HepG2 (cell line): Measurements from ENCODE around the gene KCNAB1. TPM values are rescaled to one million over a fixed set of nuclear protein-coding genes. Genes with fewer than 3 reads are reported as not detected.

Source experiments
- ATAC-seq: fragments of 200-7000 bp; cut with Tn5 transposase; 3 replicates; pipeline ENCODE4 v1.9.1; 2020; ENCODE audit warnings: mild to moderate bottlenecking, moderate library complexity
- BruUV-seq: library from RNA; stranded (reverse); fragments of 400-500 nt; replicated peaks from 2 replicates; lab custom pipeline; 2021; lab: Mats Ljungman, UMichigan
- CTCF ChIA-PET: fragments of 300-600 bp; formaldehyde crosslinking; extraction: SDS; loops from one replicate; lab custom pipeline; 2021; ENCODE audit warnings: low total read pairs, inconsistent platforms, low intra/inter-chr PET ratio; lab: Yijun Ruan, JAX
- POLR2A ChIA-PET: fragments of 350-600 bp; sonication (Branson Sonifier 250); formaldehyde crosslinking; loops from one replicate; lab custom pipeline; 2020; ENCODE audit warnings: antibody characterized with exemption, inconsistent platforms; lab: Yijun Ruan, JAX
- DNase-seq: peaks from one replicate; pipeline ENCODE4 v3.0.0-alpha.2; 2015; ENCODE audit warnings: low spot score
- FAIRE-seq: peaks from 3 replicates; lab custom pipeline; 2011; peaks lifted over from hg19 to GRCh38; lab: Jason Lieb, UNC
- H2AFZ ChIP-seq: one replicate; pipeline ENCODE4 v1.6.1; 2011; ENCODE audit warnings: low read length, inconsistent platforms
- H3K27ac ChIP-seq: fragments of 300-600 bp; 3 replicates; pipeline ENCODE4 v1.8.0; 2011; ENCODE audit warnings: mixed run types, mild to moderate bottlenecking, mixed read lengths, low read length, inconsistent platforms; ENCODE audit not compliant: insufficient read depth; ENCODE audit errors: extremely low read length
- H3K27me3 ChIP-seq, 2 experiments: fragments of 200-600 bp in 1 of 2; 2 replicates in 1 of 2; 3 replicates in 1 of 2; pipeline versions ENCODE4 v1.6.0 to v1.8.0; 2011; ENCODE audit warnings: low read length in 2 of 2, mild to moderate bottlenecking in 2 of 2, moderate library complexity in 2 of 2, inconsistent platforms in 1 of 2; ENCODE audit not compliant: insufficient read depth in 2 of 2, control insufficient read depth in 1 of 2
- H3K36me3 ChIP-seq, 2 experiments: fragments of 200-600 bp in 1 of 2; replicated peaks in 1 of 2; 2 replicates in 1 of 2; 3 replicates in 1 of 2; pipeline versions ENCODE4 v1.5.1 to v1.8.0; 2011; ENCODE audit warnings: low read length in 2 of 2, inconsistent platforms in 1 of 2; ENCODE audit not compliant: insufficient read depth in 2 of 2, control insufficient read depth in 1 of 2
- H3K4me1 ChIP-seq: 2 replicates; pipeline ENCODE4 v1.5.1; 2012; ENCODE audit warnings: low read length, inconsistent platforms; ENCODE audit not compliant: insufficient read depth
- H3K4me2 ChIP-seq: 2 replicates; pipeline ENCODE4 v1.6.0; 2011; ENCODE audit warnings: low read depth, low read length, inconsistent platforms
- H3K4me3 ChIP-seq, 3 experiments: fragments of 200-600 bp in 1 of 3; sonication (generic), shearing (Covaris generic) in 1 of 3; replicated peaks in 1 of 3; 2 replicates each; pipeline ENCODE4 v1.5.1; 2011 to 2016; ENCODE audit warnings: low read length in 3 of 3, inconsistent platforms in 2 of 3, low read depth in 2 of 3, mild to moderate bottlenecking in 2 of 3, control low read depth in 1 of 3, mixed read lengths in 1 of 3; ENCODE audit not compliant: insufficient read depth in 1 of 3
- H3K79me2 ChIP-seq: one replicate; pipeline ENCODE4 v1.6.1; 2011; ENCODE audit warnings: low read length, inconsistent platforms; ENCODE audit not compliant: insufficient read depth
- H3K9ac ChIP-seq: 2 replicates; pipeline ENCODE4 v1.6.0; 2011; ENCODE audit warnings: mild to moderate bottlenecking, low read depth, low read length, inconsistent platforms; ENCODE audit not compliant: insufficient read depth
- H3K9me3 ChIP-seq: 2 replicates; pipeline ENCODE4 v1.5.1; 2012; ENCODE audit warnings: mild to moderate bottlenecking, low read length
- H4K20me1 ChIP-seq: 2 replicates; pipeline ENCODE4 v1.6.0; 2011; ENCODE audit warnings: inconsistent platforms, mild to moderate bottlenecking, low read length, moderate library complexity; ENCODE audit not compliant: insufficient read depth
- EEA1 ChIP-seq: sonication (generic); formaldehyde crosslinking; IDR thresholded peaks from 2 replicates; pipeline ENCODE4 v1.5.1; 2020; ENCODE audit warnings: mild to moderate bottlenecking, missing genetic modification reagents, borderline replicate concordance
- PBX3 ChIP-seq: sonication (generic); formaldehyde crosslinking; IDR thresholded peaks from 2 replicates; pipeline ENCODE4 v1.8.1; 2023; ENCODE audit warnings: missing genetic modification reagents, inconsistent platforms, borderline replicate concordance
- TBL1XR1 ChIP-seq: fragments of 150-350 bp; IDR thresholded peaks from 2 replicates; pipeline ENCODE4 v1.6.1; 2014; ENCODE audit warnings: borderline replicate concordance, low read length; ENCODE audit not compliant: partially characterized antibody
- THAP11 ChIP-seq: IDR thresholded peaks from 2 replicates; pipeline ENCODE4 v1.6.1; 2016; ENCODE audit warnings: missing biosample characterization, missing genetic modification reagents
- THRA ChIP-seq: sonication (generic); formaldehyde crosslinking; IDR thresholded peaks from 2 replicates; pipeline ENCODE4 v1.4.0; 2020; ENCODE audit warnings: missing genetic modification reagents, borderline replicate concordance
- ZNF318 ChIP-seq: sonication (generic); formaldehyde crosslinking; IDR thresholded peaks from 2 replicates; pipeline ENCODE4 v1.4.0; 2020; ENCODE audit warnings: mild to moderate bottlenecking, missing genetic modification reagents
- WGBS: methylation state at CpG from one replicate; pipeline ENCODE4 v1.1.6; 2017; ENCODE audit warnings: low lambda C conversion rate; 5-methylcytosine and 5-hydroxymethylcytosine counted together
- in situ Hi-C: cut with HindIII; loops from 2 replicates; pipeline ENCODE4 v1.10.0; 2017; ENCODE audit warnings: low pct_unique_long_range_greater_than_20kb; ENCODE audit not compliant: extremely low pct_ligation_motif_present
- intact Hi-C: fragments of 100-400 bp; cut with micrococcal nuclease; formaldehyde crosslinking; loops from one replicate; pipeline ENCODE4 v1.10.0; 2022; ENCODE audit not compliant: unreplicated experiment
- polyA plus RNA-seq, 8 experiments: library from polyadenylated mRNA; depleted of rRNA in 3 of 8; stranded (reverse) in 7 of 8; unstranded in 1 of 8; fragments of >200 nt; fragmentation: Illumina TruSeq in 4 of 8; extraction: Trizol in 4 of 8; gene quantifications; 2 replicates each; pipeline versions ENCODE4 v1.2.1 to v1.2.3, GENCODE V29; 2011 to 2016; ENCODE audit warnings: low read depth in 4 of 8, missing spikeins in 1 of 8, mixed read lengths in 1 of 8; ENCODE audit not compliant: insufficient read depth in 1 of 8
- total RNA-seq, 5 experiments: library from RNA; depleted of rRNA; stranded (reverse); fragments of >200 nt; fragmentation: Illumina TruSeq; extraction: Trizol; gene quantifications; 2 replicates each; pipeline ENCODE4 v1.2.3, GENCODE V29; 2016; ENCODE audit warnings: low read depth in 1 of 5

The KCNAB1 gene
- total and polyA plus RNA-seq, 2 of the 13 experiments (the other 11 are each of a cell fraction or from before 2014, with no cell fraction given) = not detected

GRCh38 chr3:156465194-156465593 lies 344.8 kb downstream of the KCNAB1 start:
- CTCF ChIA-PET = no interaction called here
- in situ Hi-C loops = no loop called here

GRCh38 chr3:156469456-156469855 lies 349.1 kb downstream of the KCNAB1 start:
- H3K27me3 ChIP-seq = peaks cover 0 to 1% of the 10 kb centered on the region in 2 experiments; a peak in 1 of 5 replicates
- no peak overlapping the region for H3K4me3 ChIP-seq
- no peaks in the 10 kb centered on the region for H3K79me2 ChIP-seq
- no peaks in the 10 kb centered on the region for H4K20me1 ChIP-seq
- in situ Hi-C loops (no loop called here), intact Hi-C loops (no loop called here)
- no peak overlapping the region for H3K9ac ChIP-seq
- ChIA-PET CTCF (no interaction called here), POLR2A (no interaction called here)
- H3K36me3 ChIP-seq = no peaks in the 10 kb centered on the region
- FAIRE-seq (no peak), DNase-seq (no peak), ATAC-seq (no peak)
- no peaks in the 10 kb centered on the region for H3K9me3 ChIP-seq
- H3K4me1 ChIP-seq = no peaks in the 10 kb centered on the region
- BruUV-seq = no TSS peak
- no peak overlapping the region for H3K4me2 ChIP-seq
- H2AFZ ChIP-seq = no peak overlapping the region
- no peak overlapping the region for H3K27ac ChIP-seq
- TF ChIP-seq TBL1XR1 (no peak), ZNF318 (CRISPR knock-in tag) (no peak), PBX3 (CRISPR knock-in tag) (no peak)

More at GRCh38 chr3:156465194-156465593, 344.8 kb downstream of the KCNAB1 start:
- no peaks in the 10 kb centered on the region for H3K36me3 ChIP-seq
- no peaks in the 10 kb centered on the region for H3K79me2 ChIP-seq
- no peak for FAIRE-seq
- no peak for ATAC-seq
- DNase-seq = no peak
- H3K4me1 ChIP-seq = no peaks in the 10 kb centered on the region
- TF ChIP-seq THAP11 (CRISPR knock-in tag) (no peak), THRA (CRISPR knock-in tag) (no peak), EEA1 (CRISPR knock-in tag) (no peak)
- POLR2A ChIA-PET = no interaction called here
- no peak overlapping the region for H3K4me2 ChIP-seq
- no peaks in the 10 kb centered on the region; a peak in 2 of 5 replicates for H3K27me3 ChIP-seq
- intact Hi-C loops = no loop called here
- no peaks in the 10 kb centered on the region for H4K20me1 ChIP-seq
- 1% methylated on average over 3 of the region's 3 CpGs for WGBS
- H2AFZ ChIP-seq = no peak overlapping the region
- BruUV-seq = no TSS peak
- H3K9ac ChIP-seq = no peak overlapping the region
- H3K9me3 ChIP-seq = no peaks in the 10 kb centered on the region
- no peak overlapping the region for H3K4me3 ChIP-seq
- no peak overlapping the region for H3K27ac ChIP-seq
